Liver (tissue), 1 donor: ENCODE results near the gene COL27A1.
A peak's percentile ranks its signal among the peaks of the same experiment; 100 is the strongest.

Experiments
- SP1 ChIP-seq: IDR thresholded peaks from 2 replicates; pipeline ENCODE4 v1.6.1; 2018; ENCODE audit warnings: antibody characterized with exemption, mild to moderate bottlenecking
- TF ChIP-seq, protein P1 (sequence below): IDR thresholded peaks from 2 replicates; pipeline ENCODE4 v1.6.1; 2016; ENCODE audit warnings: antibody characterized with exemption
- donor health status: healthy.

DNA sequence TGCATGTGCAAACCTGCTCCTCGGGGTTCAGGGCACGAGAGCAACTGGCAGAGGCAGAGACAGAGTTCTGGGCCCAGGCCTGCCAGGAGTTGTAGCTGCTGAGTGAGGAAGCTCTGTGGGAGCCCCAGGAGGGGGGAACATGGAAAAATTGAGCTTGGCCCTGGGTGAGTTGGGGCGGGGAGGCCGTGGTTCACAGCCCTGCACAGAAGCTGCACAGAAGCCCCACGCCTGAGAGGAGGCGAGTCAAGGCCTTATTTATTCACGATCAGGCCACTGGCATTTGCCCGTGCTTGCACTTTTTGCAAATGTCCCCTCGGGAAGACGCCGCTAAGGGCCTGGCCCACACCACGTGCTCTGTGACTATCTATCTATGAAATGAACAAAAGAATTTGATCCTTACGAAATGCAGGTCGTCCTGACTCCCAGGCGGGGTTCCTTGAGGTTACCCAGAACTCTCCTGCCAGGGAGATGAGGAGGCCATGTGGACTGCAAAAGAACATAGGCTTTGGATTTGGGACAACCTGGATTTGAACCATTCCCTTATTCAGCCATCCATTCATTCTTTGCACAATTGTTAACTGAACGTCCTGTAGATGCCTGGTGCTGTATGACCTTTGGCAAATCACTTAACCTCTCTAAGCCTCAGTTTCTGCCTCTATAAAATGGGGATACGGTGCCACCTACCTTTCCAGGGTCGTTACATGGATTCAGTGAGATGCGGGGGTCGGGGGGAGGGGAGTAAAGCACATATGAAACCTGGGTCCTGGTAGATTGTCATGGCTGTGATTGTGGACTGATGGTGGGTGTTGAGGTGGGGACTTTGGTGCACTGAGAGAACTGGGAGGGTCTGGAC lies 17.9 kb downstream of the COL27A1 start:
- TF ChIP-seq SP1: peak; percentile 29
- TF ChIP-seq, protein P1, sequence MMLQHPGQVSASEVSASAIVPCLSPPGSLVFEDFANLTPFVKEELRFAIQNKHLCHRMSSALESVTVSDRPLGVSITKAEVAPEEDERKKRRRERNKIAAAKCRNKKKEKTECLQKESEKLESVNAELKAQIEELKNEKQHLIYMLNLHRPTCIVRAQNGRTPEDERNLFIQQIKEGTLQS: no peak
